ENCODE measurements around the gene TMPRSS6.

Gene TMPRSS6

DNA sequence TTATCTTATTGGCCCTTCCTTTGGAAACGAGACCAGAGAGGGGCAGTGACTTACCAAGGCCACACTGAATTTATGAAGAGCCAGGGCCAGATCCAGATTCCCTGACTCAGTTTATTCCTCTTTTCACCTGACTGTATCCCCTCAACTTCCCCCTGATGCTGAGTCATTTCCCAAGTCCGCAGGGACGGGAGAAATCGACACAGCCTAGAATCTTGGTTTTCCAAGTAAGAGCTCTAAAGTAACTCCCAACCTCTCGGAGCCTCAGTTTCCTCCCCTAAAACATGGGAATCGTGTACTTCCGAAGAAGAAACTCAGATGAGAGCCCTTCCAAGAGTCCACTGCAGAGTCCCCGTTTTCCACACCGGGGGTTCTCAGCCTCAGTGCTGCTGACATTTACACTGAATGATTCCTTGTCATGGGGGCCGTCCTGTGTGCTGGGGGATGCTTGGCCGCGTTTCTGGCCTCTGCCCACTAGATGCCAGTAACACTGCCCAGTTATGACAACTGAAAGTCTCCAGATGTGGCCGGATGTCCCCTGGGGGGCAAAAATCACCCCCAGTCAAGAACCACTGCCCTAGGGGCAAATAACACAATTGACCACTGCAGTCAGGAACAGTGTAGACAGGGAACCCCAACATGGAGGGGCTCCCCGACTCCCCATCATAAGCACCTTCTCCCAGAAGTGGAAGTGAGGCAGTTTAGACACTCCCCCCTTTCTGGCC lies 78.8 kb downstream of the TMPRSS6 start:
- TF ChIP-seq, protein P1, sequence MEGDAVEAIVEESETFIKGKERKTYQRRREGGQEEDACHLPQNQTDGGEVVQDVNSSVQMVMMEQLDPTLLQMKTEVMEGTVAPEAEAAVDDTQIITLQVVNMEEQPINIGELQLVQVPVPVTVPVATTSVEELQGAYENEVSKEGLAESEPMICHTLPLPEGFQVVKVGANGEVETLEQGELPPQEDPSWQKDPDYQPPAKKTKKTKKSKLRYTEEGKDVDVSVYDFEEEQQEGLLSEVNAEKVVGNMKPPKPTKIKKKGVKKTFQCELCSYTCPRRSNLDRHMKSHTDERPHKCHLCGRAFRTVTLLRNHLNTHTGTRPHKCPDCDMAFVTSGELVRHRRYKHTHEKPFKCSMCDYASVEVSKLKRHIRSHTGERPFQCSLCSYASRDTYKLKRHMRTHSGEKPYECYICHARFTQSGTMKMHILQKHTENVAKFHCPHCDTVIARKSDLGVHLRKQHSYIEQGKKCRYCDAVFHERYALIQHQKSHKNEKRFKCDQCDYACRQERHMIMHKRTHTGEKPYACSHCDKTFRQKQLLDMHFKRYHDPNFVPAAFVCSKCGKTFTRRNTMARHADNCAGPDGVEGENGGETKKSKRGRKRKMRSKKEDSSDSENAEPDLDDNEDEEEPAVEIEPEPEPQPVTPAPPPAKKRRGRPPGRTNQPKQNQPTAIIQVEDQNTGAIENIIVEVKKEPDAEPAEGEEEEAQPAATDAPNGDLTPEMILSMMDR (conservative IDR thresholded peaks at IDR 0.05; ENCODE audit: low read depth, low read length): no peak
- no peak overlapping the region for H3K4me3 ChIP-seq (ENCODE audit: low read length)
- DNase-seq (ENCODE audit: low read depth): no peak

DNA sequence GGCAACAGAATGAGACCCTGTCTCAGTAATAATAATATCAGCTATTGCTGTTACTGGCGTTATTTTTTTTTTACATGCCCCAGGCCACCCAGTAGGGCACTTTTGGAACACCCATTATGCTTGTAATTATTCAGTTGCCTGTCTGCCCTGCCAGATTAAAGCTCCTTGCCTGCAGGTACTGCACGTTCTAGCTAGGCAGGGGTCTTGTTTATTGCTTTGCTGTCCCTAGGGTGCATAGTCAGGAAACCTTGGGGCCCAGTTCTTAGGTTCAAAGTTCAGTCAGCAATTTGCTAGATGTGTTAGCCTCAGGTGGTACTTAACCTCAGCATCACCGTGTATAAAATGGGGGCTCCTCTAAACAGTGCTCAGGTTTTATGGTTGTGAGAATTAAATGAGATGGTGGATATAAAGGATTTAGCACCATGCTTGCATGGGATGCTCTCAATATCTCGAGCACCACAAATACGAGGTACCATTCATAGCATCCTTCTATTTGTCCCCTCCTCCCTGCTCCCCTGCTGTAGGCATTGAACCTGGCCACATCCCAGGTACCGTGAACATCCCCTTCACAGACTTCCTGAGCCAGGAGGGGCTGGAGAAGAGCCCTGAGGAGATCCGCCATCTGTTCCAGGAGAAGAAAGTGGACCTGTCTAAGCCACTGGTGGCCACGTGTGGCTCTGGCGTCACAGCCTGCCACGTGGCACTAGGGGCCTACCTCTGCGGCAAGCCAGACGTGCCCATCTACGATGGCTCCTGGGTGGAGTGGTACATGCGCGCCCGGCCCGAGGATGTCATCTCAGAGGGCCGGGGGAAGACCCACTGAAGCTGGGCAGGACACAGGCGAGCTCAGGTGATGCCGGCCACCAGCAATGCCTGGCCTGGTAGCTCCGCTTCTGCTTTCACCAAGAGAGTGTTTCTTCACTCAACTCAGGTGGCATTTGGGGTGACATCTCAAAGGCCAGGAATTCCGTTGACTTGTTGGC lies 80.5 kb downstream of the TMPRSS6 start:
- TF ChIP-seq, protein P1 (conservative IDR thresholded peaks at IDR 0.05; ENCODE audit: low read depth, low read length): no peak
- DNase-seq (ENCODE audit: low read depth): no peak
- no peak overlapping the region for H3K4me3 ChIP-seq (ENCODE audit: low read length)

DNA sequence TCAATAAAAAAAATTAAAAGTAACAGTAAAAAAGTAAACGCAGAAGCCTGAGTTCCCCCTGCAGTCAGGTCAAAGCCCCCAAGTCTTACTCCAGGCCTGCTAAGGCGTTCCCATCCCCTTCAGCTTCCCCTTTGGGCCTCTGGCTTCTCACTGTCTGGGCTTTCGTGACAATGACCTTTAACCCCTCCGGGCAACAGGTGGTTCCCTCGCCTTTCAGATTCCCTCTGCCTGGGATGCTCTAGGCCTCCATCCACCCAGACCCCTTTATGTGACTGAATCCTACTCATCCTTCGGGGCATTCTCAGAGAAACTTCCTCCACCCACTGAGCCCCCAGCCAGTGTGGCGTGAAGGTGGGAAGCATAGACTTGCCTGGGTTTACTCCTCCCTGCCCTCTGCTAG lies 82.0 kb downstream of the TMPRSS6 start:
- no peak for DNase-seq (ENCODE audit: low read depth)
- no peak overlapping the region for H3K4me3 ChIP-seq (ENCODE audit: low read length)

DNA sequence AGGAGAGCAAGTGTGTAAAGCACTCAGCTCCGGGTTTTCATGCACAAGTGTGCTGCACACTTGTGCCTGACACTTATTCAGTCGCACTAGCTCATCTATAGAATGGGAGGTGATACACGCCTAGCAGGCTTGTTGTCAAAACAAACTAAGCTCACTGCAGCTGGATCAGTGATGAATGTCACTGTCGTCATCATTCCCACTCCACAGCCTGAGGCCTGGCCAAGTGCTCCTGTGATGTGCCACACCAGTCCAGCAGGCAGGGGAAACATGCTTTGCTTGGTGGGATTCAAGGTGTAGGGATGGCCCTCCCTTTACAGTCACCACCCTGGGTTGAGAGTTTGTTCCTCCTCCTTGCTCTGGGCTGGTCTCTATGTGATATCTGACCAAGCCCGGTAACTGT lies 83.2 kb downstream of the TMPRSS6 start:
- no peak overlapping the region for H3K4me3 ChIP-seq (ENCODE audit: low read length)
- DNase-seq (ENCODE audit: low read depth): no peak
- TF ChIP-seq, protein P1 (conservative IDR thresholded peaks at IDR 0.05; ENCODE audit: low read depth, low read length): no peak

More for the DNA sequence above, 82.0 kb downstream of the TMPRSS6 start:
- TF ChIP-seq, protein P1 (conservative IDR thresholded peaks at IDR 0.05; ENCODE audit: low read depth, low read length): no peak

DNA sequence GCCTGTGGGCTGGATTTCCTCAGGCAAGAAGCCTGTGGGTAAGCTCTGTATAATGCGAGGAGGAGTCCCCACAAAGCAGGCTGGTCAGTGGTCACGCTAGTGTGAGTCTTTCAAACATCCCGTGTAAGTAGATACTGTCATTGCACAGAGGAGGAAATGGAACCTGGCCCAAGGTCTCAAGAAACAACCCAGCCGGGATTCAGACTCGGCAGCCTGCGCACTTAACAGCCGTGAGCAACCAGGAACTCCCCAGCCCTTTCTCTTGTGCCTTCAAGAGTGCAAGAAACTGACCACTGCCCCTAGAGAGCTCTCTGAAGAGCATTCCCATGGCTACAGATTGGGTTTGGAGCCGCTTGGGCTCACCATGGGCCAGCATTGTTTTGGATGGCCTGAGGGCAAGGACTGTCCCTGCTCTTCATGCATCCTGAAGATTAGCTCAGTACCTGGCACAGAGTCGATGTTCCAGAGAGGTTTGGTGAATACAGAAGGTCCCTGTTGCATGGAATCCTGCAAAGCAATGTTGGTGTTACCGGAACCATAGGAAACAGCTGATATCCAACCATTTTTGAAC lies 83.9 kb downstream of the TMPRSS6 start:
- DNase-seq (ENCODE audit: low read depth): no peak
- no peak overlapping the region for H3K4me3 ChIP-seq (ENCODE audit: low read length)
- TF ChIP-seq, protein P1 (conservative IDR thresholded peaks at IDR 0.05; ENCODE audit: low read depth, low read length): no peak

DNA sequence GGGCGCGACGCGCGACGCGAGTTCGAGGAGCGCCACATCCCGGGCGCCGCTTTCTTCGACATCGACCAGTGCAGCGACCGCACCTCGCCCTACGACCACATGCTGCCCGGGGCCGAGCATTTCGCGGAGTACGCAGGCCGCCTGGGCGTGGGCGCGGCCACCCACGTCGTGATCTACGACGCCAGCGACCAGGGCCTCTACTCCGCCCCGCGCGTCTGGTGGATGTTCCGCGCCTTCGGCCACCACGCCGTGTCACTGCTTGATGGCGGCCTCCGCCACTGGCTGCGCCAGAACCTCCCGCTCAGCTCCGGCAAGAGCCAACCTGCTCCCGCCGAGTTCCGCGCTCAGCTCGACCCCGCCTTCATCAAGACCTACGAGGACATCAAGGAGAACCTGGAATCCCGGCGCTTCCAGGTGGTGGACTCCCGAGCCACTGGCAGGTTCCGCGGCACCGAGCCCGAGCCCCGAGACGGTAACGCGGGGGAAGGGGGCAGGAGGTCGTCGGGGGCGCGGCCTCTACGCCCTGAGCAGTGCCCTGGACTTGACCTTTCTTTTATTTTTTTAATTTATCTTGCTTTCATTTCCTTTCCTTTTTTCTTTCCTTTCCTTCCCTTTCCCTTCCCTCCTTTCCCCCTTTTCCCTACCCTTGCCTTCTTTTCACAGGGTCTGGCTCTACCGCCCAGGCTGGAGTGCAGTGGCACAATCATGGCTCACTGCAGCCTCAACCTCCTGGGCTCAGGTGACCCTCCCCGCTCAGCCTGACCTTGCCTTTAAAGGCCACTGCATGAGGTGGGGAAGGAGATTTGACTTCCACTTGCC lies 85.0 kb downstream of the TMPRSS6 start:
- TF ChIP-seq, protein P1 (conservative IDR thresholded peaks at IDR 0.05; ENCODE audit: low read depth, low read length): no peak
- DNase-seq (ENCODE audit: low read depth): no peak
- H3K4me3 ChIP-seq (ENCODE audit: low read length): no peak overlapping the region
